ENCODE measurements around the gene SLC4A4. TPM values are rescaled to one million over a fixed set of nuclear protein-coding genes. Genes with fewer than 3 reads are reported as not detected.

SLC4A4 gene
- total RNA-seq, 1 experiment from 2014 or later = 0.92 TPM

DNA sequence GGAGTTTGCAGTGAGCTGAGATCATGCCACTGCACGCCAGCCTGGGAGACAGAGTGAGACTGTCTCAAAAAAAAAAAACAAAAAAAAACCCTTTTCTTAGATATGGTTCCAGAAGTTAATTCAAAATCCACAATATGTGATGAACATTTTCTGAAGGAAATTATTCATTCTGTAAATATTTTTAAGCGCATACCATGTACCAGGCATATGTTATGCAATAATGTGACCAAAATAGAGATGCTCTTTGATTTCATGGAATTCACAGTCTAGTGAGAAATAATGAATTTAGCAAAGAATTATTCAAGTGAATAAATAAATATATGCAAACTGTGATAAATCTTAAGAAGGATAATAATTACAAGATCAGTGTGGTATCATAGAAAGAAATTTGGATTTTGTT lies 270.3 kb downstream of the SLC4A4 start:
- no peak overlapping the region for H3K23ac ChIP-seq (ENCODE audit: insufficient read length, low read depth, low read length)
- no peak overlapping the region for H3K27ac ChIP-seq (ENCODE audit: insufficient read length, low read depth, low read length)
- WGBS (ENCODE audit: extremely low coverage, insufficient read length, low lambda C conversion rate) = no CpG with 5 or more reads among the region's 2 CpGs

More for the DNA sequence above, 270.3 kb downstream of the SLC4A4 start:
- Histone ChIP-seq H2BK120ac (ENCODE audit: low read depth, low read length, poor library complexity, severe bottlenecking) (no peak overlapping the region), H3K56ac (ENCODE audit: insufficient read length, low read depth, low read length) (no peak overlapping the region), H3K4me2 (ENCODE audit: insufficient read depth, insufficient read length, low read length) (no peak overlapping the region), H2BK12ac (ENCODE audit: insufficient read length, low read depth, low read length) (no peak overlapping the region), H3K9ac (ENCODE audit: extremely low read depth, insufficient read length, low read length) (no peak overlapping the region), H3K14ac (ENCODE audit: insufficient read depth, low read length) (no peak overlapping the region), H3K4ac (ENCODE audit: low read depth, low read length) (no peak overlapping the region), H2BK20ac (ENCODE audit: low read depth, low read length, poor library complexity, severe bottlenecking) (no peak overlapping the region), H2BK15ac (ENCODE audit: low read depth, low read length) (no peak overlapping the region), H3K18ac (ENCODE audit: insufficient read length, low read depth, low read length) (no peak overlapping the region), H3K79me2 (ENCODE audit: insufficient read depth, low read length) (no peaks in the 10 kb centered on the region), H3K27me3 (ENCODE audit: insufficient read depth, low read length) (no peaks in the 10 kb centered on the region), H2AFZ (ENCODE audit: low read length) (no peak overlapping the region), H3K23me2 (ENCODE audit: insufficient read length, low read depth, low read length, poor library complexity, severe bottlenecking) (no peaks in the 10 kb centered on the region), H2AK5ac (ENCODE audit: insufficient read length, low read length) (no peak overlapping the region), H3K79me1 (ENCODE audit: insufficient read depth, low read depth, low read length, poor library complexity, severe bottlenecking) (no peaks in the 10 kb centered on the region), H3K9me3 (ENCODE audit: control insufficient read depth, low read depth, low read length) (no peaks in the 10 kb centered on the region), H3K4me1 (ENCODE audit: insufficient read depth, low read length) (no peaks in the 10 kb centered on the region; the same call in 1 of the 2 replicates), H3T11ph (ENCODE audit: low read length) (no peak overlapping the region), H4K20me1 (ENCODE audit: control insufficient read depth, insufficient read depth, insufficient read length) (no peaks in the 10 kb centered on the region), H2BK5ac (ENCODE audit: insufficient read length, low read length) (no peak overlapping the region), H4K5ac (ENCODE audit: insufficient read length, low read depth, low read length) (no peak overlapping the region), H4K91ac (ENCODE audit: insufficient read length, low read depth, low read length) (no peak overlapping the region), H4K8ac (replicated peaks; ENCODE audit: insufficient read length, low read depth, low read length) (no peak overlapping the region)
- Mint-ChIP-seq H3K4me3 (no peak overlapping the region), H3K27ac (no peak overlapping the region), H3K4me1 (peaks cover 3 to 7% of the 10 kb centered on the region in 2 experiments; a peak in 2 of 4 replicates), H3K9me3 (peaks cover 3 to 7% of the 10 kb centered on the region in 2 experiments; a peak in 3 of 5 replicates), H3K36me3 (ENCODE audit: insufficient read depth in 1 of 3, low read depth in 3 of 3) (peaks cover 4 to 6% (median 6%) of the 10 kb centered on the region in 3 experiments; a peak in 5 of 7 replicates), H3K27me3 (ENCODE audit: low read depth) (no peaks in the 10 kb centered on the region)
- TF ChIP-seq, protein P1, sequence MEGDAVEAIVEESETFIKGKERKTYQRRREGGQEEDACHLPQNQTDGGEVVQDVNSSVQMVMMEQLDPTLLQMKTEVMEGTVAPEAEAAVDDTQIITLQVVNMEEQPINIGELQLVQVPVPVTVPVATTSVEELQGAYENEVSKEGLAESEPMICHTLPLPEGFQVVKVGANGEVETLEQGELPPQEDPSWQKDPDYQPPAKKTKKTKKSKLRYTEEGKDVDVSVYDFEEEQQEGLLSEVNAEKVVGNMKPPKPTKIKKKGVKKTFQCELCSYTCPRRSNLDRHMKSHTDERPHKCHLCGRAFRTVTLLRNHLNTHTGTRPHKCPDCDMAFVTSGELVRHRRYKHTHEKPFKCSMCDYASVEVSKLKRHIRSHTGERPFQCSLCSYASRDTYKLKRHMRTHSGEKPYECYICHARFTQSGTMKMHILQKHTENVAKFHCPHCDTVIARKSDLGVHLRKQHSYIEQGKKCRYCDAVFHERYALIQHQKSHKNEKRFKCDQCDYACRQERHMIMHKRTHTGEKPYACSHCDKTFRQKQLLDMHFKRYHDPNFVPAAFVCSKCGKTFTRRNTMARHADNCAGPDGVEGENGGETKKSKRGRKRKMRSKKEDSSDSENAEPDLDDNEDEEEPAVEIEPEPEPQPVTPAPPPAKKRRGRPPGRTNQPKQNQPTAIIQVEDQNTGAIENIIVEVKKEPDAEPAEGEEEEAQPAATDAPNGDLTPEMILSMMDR (conservative IDR thresholded peaks at IDR 0.05) = no peak
- DNase-seq = no peak

Measured in H9 (cell line).